NCI-H82 treated with DMSO at 0.1 percent for 48 hours (cell line): ENCODE results near the gene SSC4D.
"Not testable (repeated sequence)": the region's sequence is repeated elsewhere in the genome, so short reads cannot be mapped to it uniquely, and the experiment has no call there.

Source experiments
- DNase-seq: peaks from one replicate; lab custom pipeline; 2025; ENCODE audit not compliant: unreplicated experiment; lab: John Stamatoyannopoulos, UW

SSC4D gene

GRCh38 chr7:76387789-76388188, 21.7 kb downstream of the SSC4D start:
- DNase-seq: not testable (repeated sequence)

- DNase-seq: peak; percentile 98
Measured at GRCh38 chr7:76386691-76387260, 22.7 kb downstream of the SSC4D start.

GRCh38 chr7:76383089-76383944, 26.2 kb downstream of the SSC4D start:
- DNase-seq: no peak

DNA sequence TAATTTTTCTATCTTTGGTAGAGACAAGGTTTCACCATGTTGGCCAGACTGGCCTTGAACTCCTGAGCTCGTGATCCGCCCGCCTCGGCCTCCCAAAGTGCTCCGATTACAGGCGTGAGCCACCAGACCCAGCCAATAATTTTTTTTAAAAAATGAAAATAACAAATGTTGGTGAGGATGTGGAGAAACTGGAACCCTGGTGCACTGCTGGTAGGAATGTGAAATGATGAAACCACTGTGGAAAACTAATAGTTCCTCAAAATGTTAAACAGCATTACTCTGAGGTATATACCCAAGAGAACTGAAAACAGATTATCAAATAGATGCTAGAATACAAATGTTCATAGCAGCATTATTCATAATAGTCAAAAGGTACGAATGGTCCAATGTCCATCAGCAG, 27.7 kb downstream of the SSC4D start:
- no peak for DNase-seq

DNA sequence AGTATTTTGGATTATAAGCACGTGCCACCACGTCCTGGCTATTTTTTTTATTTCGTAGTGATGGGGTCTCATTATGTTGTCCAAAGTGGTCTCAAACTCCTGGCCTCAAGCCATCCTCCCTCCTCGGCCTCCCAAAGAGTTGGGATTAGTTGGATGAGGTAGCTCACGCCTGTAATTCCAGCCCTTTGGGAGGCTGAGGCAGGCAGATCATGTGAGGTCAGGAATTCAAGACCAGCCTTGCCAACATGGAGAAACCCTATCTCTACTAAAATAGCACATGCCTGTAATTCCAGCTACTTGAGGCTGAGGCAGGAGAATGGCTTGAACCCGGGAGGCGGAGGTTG, 28.9 kb downstream of the SSC4D start:
- DNase-seq: no peak

- DNase-seq: no peak
Measured at GRCh38 chr7:76377186-76377918, 32.1 kb downstream of the SSC4D start.

GRCh38 chr7:76375251-76375650, 34.2 kb downstream of the SSC4D start:
- no peak for DNase-seq

DNA sequence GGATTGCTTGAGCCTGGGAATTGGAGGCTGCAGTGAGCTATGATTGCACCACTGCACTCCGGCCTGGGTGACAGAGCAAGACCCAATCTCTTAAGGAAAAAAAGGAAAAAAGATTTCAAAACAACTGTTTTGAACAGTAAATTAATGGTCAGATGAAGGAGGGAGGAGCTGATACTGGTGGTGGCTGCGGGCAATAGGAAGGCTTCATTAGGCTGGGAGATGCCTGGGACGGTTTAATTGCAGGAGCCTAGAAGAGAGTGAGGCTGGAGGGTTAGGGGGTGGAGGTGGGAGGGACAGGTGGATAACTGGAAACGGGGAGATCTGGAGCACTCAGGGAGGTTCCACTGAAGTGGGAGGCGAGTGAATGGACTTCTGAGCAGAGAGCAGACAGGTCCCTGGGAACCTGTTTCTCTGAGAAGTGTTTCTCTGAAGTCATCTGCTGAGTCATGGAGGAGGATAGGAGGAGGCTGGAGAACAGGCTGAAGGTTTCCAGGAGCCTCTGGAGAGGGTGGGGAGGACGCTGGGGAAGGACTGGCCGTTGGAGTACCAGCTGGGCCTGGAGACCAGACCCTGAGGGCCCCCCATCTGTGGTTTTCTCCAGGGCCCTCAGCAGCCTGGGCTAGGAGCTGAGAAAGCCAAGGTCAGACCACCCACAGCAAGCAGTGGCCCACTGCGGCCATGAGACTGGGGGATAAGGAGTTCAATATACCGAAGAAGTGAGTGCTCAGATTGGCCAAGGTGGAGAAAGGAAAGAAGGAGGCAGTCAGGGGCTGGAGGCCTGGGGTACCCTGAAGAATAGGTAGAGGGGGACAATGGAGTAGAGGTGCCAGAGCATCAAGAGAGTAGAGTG, 36.3 kb downstream of the SSC4D start:
- no peak for DNase-seq

- no peak for DNase-seq
Measured at GRCh38 chr7:76371396-76371795, 38.1 kb downstream of the SSC4D start.

DNA sequence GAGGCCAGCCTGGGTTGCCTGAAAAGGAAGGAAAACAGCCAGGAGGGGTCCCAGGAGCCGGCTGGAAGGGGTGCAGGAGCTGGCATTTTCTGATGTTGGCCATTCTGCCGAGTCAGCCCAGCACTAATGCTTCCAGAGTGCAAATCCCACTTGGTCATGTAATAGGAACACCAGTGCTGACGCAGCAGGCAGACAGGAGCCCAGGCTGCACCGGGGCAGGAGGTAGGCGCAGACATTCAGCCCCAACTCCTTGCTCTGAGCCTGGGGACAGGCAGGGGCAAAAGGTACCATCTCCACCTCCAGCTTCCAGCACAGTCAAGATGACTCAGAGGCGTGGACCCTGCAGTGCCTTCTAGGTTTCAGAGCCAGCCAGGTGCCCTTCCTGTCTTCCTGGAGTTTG, 40.5 kb downstream of the SSC4D start:
- no peak for DNase-seq

- no peak for DNase-seq
Measured at GRCh38 chr7:76368190-76368589, 41.3 kb downstream of the SSC4D start.

DNA sequence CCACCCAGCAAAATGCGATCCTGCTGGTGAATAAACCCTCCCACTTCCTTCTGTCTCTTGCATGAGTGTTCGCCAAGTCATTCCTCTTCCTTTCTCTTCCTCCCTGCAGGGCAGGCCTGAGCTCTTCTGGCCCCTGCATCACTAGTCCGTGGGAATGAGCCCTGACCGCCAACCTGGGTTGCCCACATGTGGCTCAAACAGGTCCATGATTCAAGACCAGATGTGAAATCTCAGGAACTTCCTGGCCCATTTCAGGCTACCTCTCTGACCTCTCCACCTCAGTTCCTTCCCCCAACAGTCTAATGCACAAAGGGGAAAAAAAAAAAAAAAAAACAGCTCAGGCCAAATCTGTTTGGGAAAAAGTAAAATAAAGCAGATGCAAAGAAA, 45.3 kb downstream of the SSC4D start:
- DNase-seq: no peak

- not testable (repeated sequence) for DNase-seq
Measured at GRCh38 chr7:76363754-76364153, 45.7 kb downstream of the SSC4D start.

- no peak for DNase-seq
Measured at GRCh38 chr7:76359978-76360638, 49.4 kb downstream of the SSC4D start.

GRCh38 chr7:76359111-76359977, 50.2 kb downstream of the SSC4D start:
- DNase-seq: peak; percentile 98

- peak; percentile 69 for DNase-seq
Measured at GRCh38 chr7:76358481-76359110, 50.9 kb downstream of the SSC4D start, which contains the start of gene YWHAG. Gene YWHAG, minus strand, starts transcription at chr7:76358991. Its CDS starts 183 bp downstream, at chr7:76358808.

GRCh38 chr7:76358011-76358480, 51.5 kb downstream of the SSC4D start:
- DNase-seq: no peak

DNA sequence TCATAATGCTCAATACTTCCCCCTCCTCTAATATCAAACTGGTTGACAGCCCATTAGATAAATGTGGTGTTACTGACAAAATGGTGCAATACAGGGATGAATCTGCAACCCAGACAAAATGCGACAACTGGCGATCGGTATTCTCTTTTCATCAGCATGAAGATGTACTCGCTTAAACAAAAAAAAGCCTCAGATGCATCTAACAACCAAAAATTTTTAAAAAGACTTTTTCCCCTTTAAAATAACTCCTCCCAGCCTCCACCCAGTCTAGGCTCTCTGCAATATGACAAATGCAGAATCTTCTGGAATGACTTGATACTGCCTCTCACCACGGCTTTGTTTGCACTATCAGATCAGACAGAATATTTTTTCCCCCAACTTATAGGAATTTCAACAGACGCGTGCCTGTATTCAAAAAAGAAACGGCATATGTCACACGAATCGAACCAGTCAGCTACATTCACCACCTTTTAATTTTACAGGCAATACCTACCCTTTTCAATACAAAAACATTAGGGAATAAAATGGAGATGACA, 52.0 kb downstream of the SSC4D start:
- no peak for DNase-seq

- DNase-seq: no peak
Measured at GRCh38 chr7:76356823-76357222, 52.7 kb downstream of the SSC4D start.
